ENCODE data around the gene WWTR1.

Gene WWTR1

DNA sequence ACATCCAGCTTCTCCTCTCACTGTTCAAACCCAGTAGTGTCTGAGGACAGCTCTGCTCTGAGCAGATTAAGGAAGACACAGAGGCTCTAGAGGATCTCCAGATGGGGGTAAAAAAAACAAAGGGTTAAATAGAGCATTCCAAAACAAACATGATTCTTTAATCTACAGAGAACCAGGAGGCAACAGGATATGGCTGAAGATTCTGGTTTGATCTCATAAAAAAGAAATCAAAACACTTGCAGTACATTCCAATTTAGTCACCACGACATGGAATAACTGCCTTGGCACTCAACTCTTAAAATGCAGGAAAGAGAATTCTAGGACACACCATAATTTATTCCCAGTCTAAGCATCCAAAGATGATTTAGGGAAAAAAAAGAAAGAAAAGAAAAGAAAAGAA, 151.3 kb downstream of the WWTR1 start:
- Histone ChIP-seq H3K4me3 (ENCODE audit: low read depth, low read length) (no peak overlapping the region), H3K36me3 (replicated peaks) (no peaks in the 10 kb centered on the region), H3K27me3 (replicated peaks) (no peaks in the 10 kb centered on the region), H3K27ac (peak overlapping the region; percentile 44)
- peak; percentile 29 for DNase-seq
- in situ Hi-C loops (cut with HindIII; ENCODE audit: low pct_ligation_motif_present, low sequenced_read_pairs): loop anchor here (25.0 kb wide), 1 partner anchor 231 kb away; no protein-coding TSS in a partner anchor
- TF ChIP-seq, protein P1, sequence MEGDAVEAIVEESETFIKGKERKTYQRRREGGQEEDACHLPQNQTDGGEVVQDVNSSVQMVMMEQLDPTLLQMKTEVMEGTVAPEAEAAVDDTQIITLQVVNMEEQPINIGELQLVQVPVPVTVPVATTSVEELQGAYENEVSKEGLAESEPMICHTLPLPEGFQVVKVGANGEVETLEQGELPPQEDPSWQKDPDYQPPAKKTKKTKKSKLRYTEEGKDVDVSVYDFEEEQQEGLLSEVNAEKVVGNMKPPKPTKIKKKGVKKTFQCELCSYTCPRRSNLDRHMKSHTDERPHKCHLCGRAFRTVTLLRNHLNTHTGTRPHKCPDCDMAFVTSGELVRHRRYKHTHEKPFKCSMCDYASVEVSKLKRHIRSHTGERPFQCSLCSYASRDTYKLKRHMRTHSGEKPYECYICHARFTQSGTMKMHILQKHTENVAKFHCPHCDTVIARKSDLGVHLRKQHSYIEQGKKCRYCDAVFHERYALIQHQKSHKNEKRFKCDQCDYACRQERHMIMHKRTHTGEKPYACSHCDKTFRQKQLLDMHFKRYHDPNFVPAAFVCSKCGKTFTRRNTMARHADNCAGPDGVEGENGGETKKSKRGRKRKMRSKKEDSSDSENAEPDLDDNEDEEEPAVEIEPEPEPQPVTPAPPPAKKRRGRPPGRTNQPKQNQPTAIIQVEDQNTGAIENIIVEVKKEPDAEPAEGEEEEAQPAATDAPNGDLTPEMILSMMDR (IDR thresholded peaks at IDR 0.05; ENCODE audit: low read depth, low read length, missing control alignments): no peak

DNA sequence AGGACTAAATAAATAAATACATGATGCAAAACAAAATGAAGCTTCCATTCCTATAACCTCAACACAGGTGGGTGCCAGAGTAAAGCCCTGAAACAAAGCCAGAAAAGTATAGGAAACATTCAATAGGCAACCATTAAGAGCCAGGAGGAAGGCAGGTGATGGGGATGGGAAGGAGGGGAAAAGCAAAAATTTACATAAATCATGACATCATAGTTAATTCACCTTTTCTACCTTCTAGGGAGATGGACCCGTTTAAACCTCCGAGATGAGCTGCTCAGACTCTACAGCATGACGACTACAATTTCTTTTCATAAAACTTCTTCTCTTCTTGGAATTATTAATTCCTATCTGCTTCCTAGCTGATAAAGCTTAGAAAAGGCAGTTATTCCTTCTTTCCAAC, 155.4 kb downstream of the WWTR1 start:
- no peak for DNase-seq
- TF ChIP-seq, protein P1 (IDR thresholded peaks at IDR 0.05; ENCODE audit: low read depth, low read length, missing control alignments): no peak
- in situ Hi-C loops (cut with HindIII; ENCODE audit: low pct_ligation_motif_present, low sequenced_read_pairs): loop anchor here (25.0 kb wide), 1 partner anchor 235 kb away; no protein-coding TSS in a partner anchor
- Histone ChIP-seq H3K27ac (no peak overlapping the region), H3K36me3 (replicated peaks) (no peaks in the 10 kb centered on the region), H3K27me3 (replicated peaks) (no peaks in the 10 kb centered on the region), H3K4me3 (ENCODE audit: low read depth, low read length) (no peak overlapping the region)

DNA sequence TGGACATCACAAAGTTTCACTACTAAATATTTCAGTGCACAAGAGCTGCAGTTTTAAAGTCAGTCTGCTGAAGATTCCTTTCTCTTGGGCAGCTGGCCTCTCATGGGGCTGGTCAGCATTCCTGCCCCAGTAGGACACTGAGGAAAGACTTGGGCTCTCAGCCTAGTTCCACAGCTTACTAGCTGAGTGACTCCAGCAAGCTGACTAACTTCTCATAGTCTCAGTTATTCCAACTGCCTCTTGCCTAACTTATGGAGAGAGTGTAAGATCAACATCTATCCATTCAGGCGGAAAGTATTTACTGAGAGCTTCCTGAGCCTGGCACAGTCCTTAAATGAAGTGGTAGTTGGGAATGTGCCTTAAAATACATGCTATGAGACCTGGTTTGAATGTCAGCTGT, 156.3 kb downstream of the WWTR1 start:
- peak; percentile 75 for DNase-seq
- no peak overlapping the region for H3K4me3 ChIP-seq (ENCODE audit: low read depth, low read length)

DNA sequence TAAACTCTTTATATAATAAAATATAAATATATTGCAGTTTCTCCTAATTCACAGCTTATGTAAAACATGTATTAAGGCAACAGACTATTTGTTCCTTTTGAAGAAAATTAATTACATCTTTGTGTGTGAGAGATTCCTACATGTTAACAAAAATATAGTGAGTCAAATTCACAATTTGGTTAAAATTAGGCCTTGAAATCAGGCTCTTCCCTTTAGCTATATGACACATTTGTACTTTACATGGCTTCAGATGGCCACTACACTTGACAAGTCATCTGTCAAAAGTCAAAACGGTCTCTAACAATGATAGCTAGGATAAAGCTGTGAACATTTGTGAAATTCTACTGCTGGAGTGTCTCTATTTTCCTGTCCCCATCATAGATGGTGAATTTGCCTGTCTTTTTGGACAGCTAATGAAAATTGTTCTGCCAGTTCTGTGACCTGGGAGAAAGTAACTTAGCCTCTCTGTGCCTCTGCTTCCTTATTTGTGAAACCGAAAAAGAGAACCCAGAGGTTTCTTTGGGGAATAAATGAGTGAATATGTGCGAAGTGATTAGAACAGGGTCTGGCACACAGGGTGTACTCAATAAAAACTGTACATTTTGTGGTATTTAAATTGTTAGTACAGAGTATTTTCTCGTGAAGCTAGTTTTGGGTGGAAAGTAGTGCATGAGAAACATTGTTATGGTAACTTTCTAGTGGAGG, 159.7 kb downstream of the WWTR1 start:
- Histone ChIP-seq H3K4me3 (ENCODE audit: low read depth, low read length) (no peak overlapping the region), H3K27me3 (replicated peaks) (no peaks in the 10 kb centered on the region), H3K27ac (no peak overlapping the region), H3K36me3 (replicated peaks) (no peaks in the 10 kb centered on the region)
- DNase-seq: no peak
- TF ChIP-seq, protein P1 (IDR thresholded peaks at IDR 0.05; ENCODE audit: low read depth, low read length, missing control alignments): no peak
- in situ Hi-C loops (cut with HindIII; ENCODE audit: low pct_ligation_motif_present, low sequenced_read_pairs): no loop called here

More for the DNA sequence above, 156.3 kb downstream of the WWTR1 start:
- TF ChIP-seq, protein P1 (IDR thresholded peaks at IDR 0.05; ENCODE audit: low read depth, low read length, missing control alignments): no peak
- Histone ChIP-seq H3K27me3 (replicated peaks) (no peaks in the 10 kb centered on the region), H3K27ac (peak overlapping the region; percentile 57), H3K36me3 (replicated peaks) (no peaks in the 10 kb centered on the region)
- in situ Hi-C loops (cut with HindIII; ENCODE audit: low pct_ligation_motif_present, low sequenced_read_pairs): loop anchor here (25.0 kb wide), 1 partner anchor 236 kb away; no protein-coding TSS in a partner anchor

DNA sequence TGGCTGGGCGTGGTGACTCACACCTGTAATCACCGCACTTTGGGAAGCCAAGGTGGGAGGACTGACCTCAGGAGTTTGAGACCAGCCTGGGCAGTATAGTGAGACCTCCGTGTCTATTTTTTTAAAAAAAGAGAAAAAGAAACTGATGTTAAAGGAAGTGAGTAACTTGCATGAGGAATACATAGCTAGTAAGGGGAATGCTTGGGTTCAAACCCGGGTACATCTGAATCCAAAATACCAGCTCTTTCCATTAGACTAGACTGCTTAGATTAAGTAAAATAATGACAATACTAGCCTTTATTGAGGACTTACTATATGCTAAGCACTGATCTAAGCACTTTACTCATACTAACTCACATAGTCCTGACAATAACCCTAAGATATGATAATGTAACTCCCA, 160.9 kb downstream of the WWTR1 start:
- Histone ChIP-seq H3K36me3 (replicated peaks) (no peaks in the 10 kb centered on the region), H3K4me3 (ENCODE audit: low read depth, low read length) (no peak overlapping the region), H3K27ac (no peak overlapping the region), H3K27me3 (replicated peaks) (no peaks in the 10 kb centered on the region)
- TF ChIP-seq, protein P1 (IDR thresholded peaks at IDR 0.05; ENCODE audit: low read depth, low read length, missing control alignments): no peak
- in situ Hi-C loops (cut with HindIII; ENCODE audit: low pct_ligation_motif_present, low sequenced_read_pairs): no loop called here
- no peak for DNase-seq

All from brain microvascular endothelial cell (primary cell).